OCI-LY7 (cell line): ENCODE data around the gene PRKN. TPM values are rescaled to one million over a fixed set of nuclear protein-coding genes. Genes with fewer than 3 reads are reported as not detected.

Experiments
- BruUV-seq: library from RNA; stranded (reverse); fragments of 400-500 nt; replicated peaks from 2 replicates; lab custom pipeline; 2021; lab: Mats Ljungman, UMichigan
- CTCF ChIA-PET: fragments of 300-600 bp; sonication (Branson Sonifier 250); formaldehyde crosslinking; loops from one replicate; lab custom pipeline; 2022; ENCODE audit warnings: antibody characterized with exemption; ENCODE audit not compliant: unreplicated experiment; lab: Charles Lee
- POLR2A ChIA-PET: fragments of 300-600 bp; sonication (Branson Sonifier 250); formaldehyde crosslinking; loops from one replicate; lab custom pipeline; 2022; ENCODE audit warnings: antibody characterized with exemption; lab: Charles Lee
- DNase-seq: peaks from one replicate; pipeline ENCODE4 v3.0.0-alpha.2; 2015; ENCODE audit warnings: low spot score
- H2AFZ ChIP-seq: fragments of 200-600 bp; sonication (generic), shearing (Covaris generic); 2 replicates; pipeline ENCODE4 v1.6.1; 2014; ENCODE audit warnings: mild to moderate bottlenecking, antibody characterized with exemption, low read length, moderate library complexity
- H3K27ac ChIP-seq: fragments of 200-600 bp; sonication (generic); 2 replicates; pipeline ENCODE4 v1.5.1; 2014; ENCODE audit warnings: mixed run types, low read depth, mild to moderate bottlenecking, moderate library complexity, low read length, inconsistent platforms; ENCODE audit not compliant: poor library complexity, severe bottlenecking
- H3K36me3 ChIP-seq: fragments of 200-600 bp; sonication (generic); 2 replicates; pipeline ENCODE4 v1.6.1; 2014; ENCODE audit warnings: mild to moderate bottlenecking, antibody characterized with exemption, low read length, moderate library complexity, mixed read lengths; ENCODE audit not compliant: insufficient read depth
- H3K4me1 ChIP-seq: fragments of 200-600 bp; sonication (generic); 2 replicates; pipeline ENCODE4 v1.5.1; 2014; ENCODE audit warnings: mild to moderate bottlenecking, low read length; ENCODE audit not compliant: insufficient read depth, poor library complexity, severe bottlenecking
- H3K4me2 ChIP-seq: fragments of 200-600 bp; sonication (generic); 2 replicates; pipeline ENCODE4 v1.6.1; 2014; ENCODE audit warnings: mild to moderate bottlenecking, low read length
- H3K4me3 ChIP-seq: fragments of 200-600 bp; sonication (generic); 2 replicates; pipeline ENCODE4 v1.5.1; 2014; ENCODE audit warnings: mild to moderate bottlenecking, low read depth, low read length; ENCODE audit not compliant: poor library complexity, severe bottlenecking
- H3K79me2 ChIP-seq: fragments of 200-600 bp; sonication (generic); 2 replicates; pipeline ENCODE4 v1.6.1; 2016; ENCODE audit warnings: low read depth, mild to moderate bottlenecking, low read length, moderate library complexity, mixed read lengths; ENCODE audit not compliant: insufficient read depth
- H3K9me2 ChIP-seq: fragments of 200-600 bp; sonication (generic); 2 replicates; pipeline ENCODE4 v1.6.1; 2016; ENCODE audit warnings: mild to moderate bottlenecking, low read length, mixed read lengths; ENCODE audit not compliant: insufficient read depth
- H3K9me3 ChIP-seq: fragments of 200-600 bp; sonication (generic); 2 replicates; pipeline ENCODE4 v1.6.1; 2014; ENCODE audit warnings: mild to moderate bottlenecking, mixed run types, low read length, mixed read lengths
- H4K20me1 ChIP-seq: fragments of 200-600 bp; sonication (generic); 2 replicates; pipeline ENCODE4 v1.6.1; 2014; ENCODE audit warnings: mild to moderate bottlenecking, antibody characterized with exemption, low read length, moderate library complexity, mixed read lengths; ENCODE audit not compliant: insufficient read depth
- EZH2phosphoT487 ChIP-seq: fragments of 200-600 bp; sonication (generic); IDR thresholded peaks from 2 replicates; pipeline ENCODE4 v1.6.1; 2018; ENCODE audit warnings: low read depth, borderline replicate concordance, mild to moderate bottlenecking, mixed run types, antibody characterized with exemption, low read length, moderate library complexity, mixed read lengths
- intact Hi-C: fragments of 100-400 bp; cut with micrococcal nuclease; formaldehyde crosslinking; loops from one replicate; pipeline ENCODE4 v1.10.0; 2022; ENCODE audit not compliant: unreplicated experiment
- total RNA-seq, 2 experiments: library from RNA; depleted of rRNA in 1 of 2; stranded (reverse); fragments of >200 nt in 1 of 2; shearing (Covaris generic) in 1 of 2; gene quantifications; 2 replicates each; pipeline ENCODE4 v1.2.3, GENCODE V29; 2014 to 2022
- TF ChIP-seq, protein P1 (sequence below): fragments of 200-600 bp; sonication (generic); conservative IDR thresholded peaks from 2 replicates; pipeline ENCODE4 v1.5.1; 2014; ENCODE audit warnings: mild to moderate bottlenecking, antibody characterized with exemption, low read length, moderate library complexity, mixed read lengths

The PRKN gene
- total RNA-seq, 2 experiments from 2014 or later: 1.3 to 2.0 TPM

DNA sequence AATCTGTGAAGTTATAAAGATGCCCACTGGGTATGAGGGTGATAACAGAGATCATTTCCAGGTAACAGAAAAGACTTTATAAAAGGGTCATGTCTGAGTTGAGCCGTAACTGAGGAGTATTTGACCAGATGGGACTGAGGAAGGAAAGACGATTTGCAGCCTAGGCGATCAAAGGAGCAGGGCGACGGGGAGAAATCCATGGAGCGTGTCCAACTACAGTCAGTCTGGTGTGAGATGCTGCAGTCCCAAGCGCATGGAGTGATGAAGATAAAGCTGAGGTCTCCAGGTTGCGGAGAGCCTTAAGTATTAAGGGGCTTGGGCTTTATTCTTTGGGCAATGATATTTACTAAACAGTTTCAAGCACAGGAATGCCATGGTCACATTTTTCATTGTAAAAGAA, 166.7 kb downstream of the PRKN start:
- no peak overlapping the region for H2AFZ ChIP-seq
- no TSS peak for BruUV-seq
- intact Hi-C loops: no loop called here
- no peak overlapping the region for H3K4me2 ChIP-seq
- TF ChIP-seq, protein P1, sequence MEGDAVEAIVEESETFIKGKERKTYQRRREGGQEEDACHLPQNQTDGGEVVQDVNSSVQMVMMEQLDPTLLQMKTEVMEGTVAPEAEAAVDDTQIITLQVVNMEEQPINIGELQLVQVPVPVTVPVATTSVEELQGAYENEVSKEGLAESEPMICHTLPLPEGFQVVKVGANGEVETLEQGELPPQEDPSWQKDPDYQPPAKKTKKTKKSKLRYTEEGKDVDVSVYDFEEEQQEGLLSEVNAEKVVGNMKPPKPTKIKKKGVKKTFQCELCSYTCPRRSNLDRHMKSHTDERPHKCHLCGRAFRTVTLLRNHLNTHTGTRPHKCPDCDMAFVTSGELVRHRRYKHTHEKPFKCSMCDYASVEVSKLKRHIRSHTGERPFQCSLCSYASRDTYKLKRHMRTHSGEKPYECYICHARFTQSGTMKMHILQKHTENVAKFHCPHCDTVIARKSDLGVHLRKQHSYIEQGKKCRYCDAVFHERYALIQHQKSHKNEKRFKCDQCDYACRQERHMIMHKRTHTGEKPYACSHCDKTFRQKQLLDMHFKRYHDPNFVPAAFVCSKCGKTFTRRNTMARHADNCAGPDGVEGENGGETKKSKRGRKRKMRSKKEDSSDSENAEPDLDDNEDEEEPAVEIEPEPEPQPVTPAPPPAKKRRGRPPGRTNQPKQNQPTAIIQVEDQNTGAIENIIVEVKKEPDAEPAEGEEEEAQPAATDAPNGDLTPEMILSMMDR: no peak
- no peak for TF ChIP-seq EZH2phosphoT487
- H3K9me2 ChIP-seq: no peaks in the 10 kb centered on the region
- H3K27ac ChIP-seq: no peak overlapping the region
- no peaks in the 10 kb centered on the region for H3K4me1 ChIP-seq
- no peaks in the 10 kb centered on the region for H3K9me3 ChIP-seq
- no peaks in the 10 kb centered on the region for H4K20me1 ChIP-seq
- no peak for DNase-seq
- POLR2A ChIA-PET: no interaction called here
- no peaks in the 10 kb centered on the region for H3K79me2 ChIP-seq
- H3K4me3 ChIP-seq: no peak overlapping the region
- H3K36me3 ChIP-seq: no peaks in the 10 kb centered on the region
- CTCF ChIA-PET: no interaction called here

DNA sequence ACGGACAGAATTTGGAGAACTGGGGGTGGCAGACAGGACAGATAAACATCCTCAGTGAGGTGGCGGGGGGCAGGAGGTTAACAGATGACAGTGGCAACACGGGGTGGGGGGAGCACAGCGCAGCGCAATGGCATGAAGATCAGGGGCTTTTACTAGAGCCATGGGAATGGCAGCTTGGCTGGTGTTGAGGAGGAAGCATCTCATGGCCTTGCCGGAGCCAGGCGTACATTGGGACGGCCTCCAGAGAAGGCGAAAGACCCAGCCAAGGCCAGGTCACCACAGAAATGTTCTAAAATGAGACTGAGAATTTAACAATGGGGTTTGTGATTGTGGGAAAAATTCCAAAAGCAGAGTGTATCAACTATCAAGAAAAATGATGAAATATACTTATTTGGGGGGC, 173.0 kb downstream of the PRKN start:
- Histone ChIP-seq H3K9me2 (no peaks in the 10 kb centered on the region), H3K4me1 (no peaks in the 10 kb centered on the region), H3K36me3 (no peaks in the 10 kb centered on the region), H3K4me3 (no peak overlapping the region), H3K9me3 (no peaks in the 10 kb centered on the region), H3K4me2 (no peak overlapping the region), H4K20me1 (no peaks in the 10 kb centered on the region), H2AFZ (no peak overlapping the region), H3K79me2 (no peaks in the 10 kb centered on the region), H3K27ac (no peak overlapping the region)
- DNase-seq: no peak
- TF ChIP-seq, protein P1: no peak
- no peak for TF ChIP-seq EZH2phosphoT487
- no TSS peak for BruUV-seq
- intact Hi-C loops: no loop called here
- POLR2A ChIA-PET: no interaction called here
- CTCF ChIA-PET: no interaction called here

DNA sequence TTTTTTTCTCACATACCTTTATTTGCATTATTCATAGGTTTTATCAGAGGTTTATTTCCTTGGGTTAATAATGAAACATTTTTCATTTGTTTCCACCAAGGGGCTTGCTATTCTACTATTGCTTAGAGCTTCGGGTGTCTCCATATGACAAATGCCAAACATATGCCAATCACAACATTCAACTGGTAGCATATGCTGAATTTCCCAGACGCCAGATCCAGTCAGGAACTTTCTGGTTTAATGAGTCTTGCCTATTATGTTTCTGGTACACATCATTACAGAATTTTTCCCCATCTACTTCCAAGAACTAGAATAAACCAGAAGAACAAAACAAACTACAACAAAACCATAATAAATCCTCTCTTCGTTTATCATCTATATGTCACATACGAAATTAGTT, 180.7 kb downstream of the PRKN start:
- no TSS peak for BruUV-seq
- TF ChIP-seq, protein P1: no peak
- TF ChIP-seq EZH2phosphoT487: no peak
- Histone ChIP-seq H2AFZ (no peak overlapping the region), H3K27ac (no peak overlapping the region), H4K20me1 (no peaks in the 10 kb centered on the region), H3K9me3 (no peaks in the 10 kb centered on the region), H3K79me2 (no peaks in the 10 kb centered on the region), H3K4me1 (no peaks in the 10 kb centered on the region), H3K9me2 (no peaks in the 10 kb centered on the region), H3K4me2 (no peak overlapping the region), H3K4me3 (no peak overlapping the region), H3K36me3 (no peaks in the 10 kb centered on the region)
- no peak for DNase-seq
- POLR2A ChIA-PET: no interaction called here
- intact Hi-C loops: no loop called here
- CTCF ChIA-PET: no interaction called here
